Raji (cell line): ENCODE results near the gene ZNF548.

ENCODE experiments used
- POLR2A ChIP-seq: IDR thresholded peaks from 2 replicates; pipeline ENCODE4 v1.6.1; 2011; ENCODE audit warnings: low read depth, low read length, control low read depth; ENCODE audit not compliant: insufficient read depth

Gene ZNF548

GRCh38 chr19:57436417-57436816 lies 46.8 kb downstream of the ZNF548 start:
- no peak for TF ChIP-seq POLR2A

GRCh38 chr19:57437931-57438330 lies 48.3 kb downstream of the ZNF548 start:
- no peak for TF ChIP-seq POLR2A

GRCh38 chr19:57438925-57439324 lies 49.3 kb downstream of the ZNF548 start:
- no peak for TF ChIP-seq POLR2A

GRCh38 chr19:57441979-57442752 lies 52.5 kb downstream of the ZNF548 start:
- no peak for TF ChIP-seq POLR2A

- no peak for TF ChIP-seq POLR2A
These were observed 53.6 kb downstream of the ZNF548 start for GRCh38 chr19:57443121-57443696.

GRCh38 chr19:57452307-57452706 lies 62.7 kb downstream of the ZNF548 start:
- TF ChIP-seq POLR2A, result no peak
